GM23338 (cell line): ENCODE results near the gene SORBS1. TPM values are rescaled to one million over a fixed set of nuclear protein-coding genes. Genes with fewer than 3 reads are reported as not detected.
A peak's percentile ranks its signal among the peaks of the same experiment; 100 is the strongest.

ENCODE experiments used
- ATAC-seq: fragments of 200-7000 bp; cut with Tn5 transposase; 3 replicates; pipeline ENCODE4 v1.9.1; 2020
- DNase-seq: peaks from one replicate; pipeline ENCODE4 v3.0.0-alpha.2; 2015; ENCODE audit warnings: low spot score
- H2AFZ ChIP-seq: fragments of 200-600 bp; sonication (generic); 2 replicates; pipeline ENCODE4 v1.8.0; 2016; ENCODE audit warnings: antibody characterized with exemption, mild to moderate bottlenecking, moderate library complexity
- H3F3A ChIP-seq: fragments of 200-600 bp; sonication (generic); replicated peaks from 2 replicates; pipeline ENCODE4 v1.8.0; 2017; ENCODE audit warnings: antibody characterized with exemption, mixed run types, low read depth
- H3K27ac ChIP-seq: fragments of 200-600 bp; sonication (generic); 2 replicates; pipeline ENCODE4 v1.6.1; 2016; ENCODE audit warnings: low read depth
- H3K27me3 ChIP-seq: fragments of 200-600 bp; sonication (generic); 2 replicates; pipeline ENCODE4 v1.8.0; 2016; ENCODE audit warnings: mild to moderate bottlenecking, mixed run types, moderate library complexity; ENCODE audit not compliant: insufficient read depth
- H3K36me3 ChIP-seq: fragments of 200-600 bp; sonication (generic); 2 replicates; pipeline ENCODE4 v1.8.0; 2016; ENCODE audit warnings: mild to moderate bottlenecking; ENCODE audit not compliant: insufficient read depth
- H3K4me1 ChIP-seq: fragments of 200-600 bp; sonication (generic); 2 replicates; pipeline ENCODE4 v1.8.0; 2016; ENCODE audit warnings: mild to moderate bottlenecking, moderate library complexity; ENCODE audit not compliant: insufficient read depth
- H3K4me2 ChIP-seq: fragments of 200-600 bp; sonication (generic); 2 replicates; pipeline ENCODE4 v1.7.1; 2017; ENCODE audit warnings: mixed run types
- H3K4me3 ChIP-seq: fragments of 200-600 bp; sonication (generic); 2 replicates; pipeline ENCODE4 v1.6.1; 2016; ENCODE audit warnings: mixed run types
- H3K79me2 ChIP-seq: fragments of 200-600 bp; sonication (generic); replicated peaks from 2 replicates; pipeline ENCODE4 v1.8.0; 2017; ENCODE audit warnings: mild to moderate bottlenecking; ENCODE audit not compliant: insufficient read depth
- H3K9me2 ChIP-seq: fragments of 200-600 bp; sonication (generic); 2 replicates; pipeline ENCODE4 v1.8.0; 2017; ENCODE audit not compliant: insufficient read depth
- H4K20me1 ChIP-seq: fragments of 200-600 bp; sonication (generic); replicated peaks from 2 replicates; pipeline ENCODE4 v1.8.0; 2017; ENCODE audit warnings: mild to moderate bottlenecking; ENCODE audit not compliant: insufficient read depth
- H3K27ac Mint-ChIP-seq: 2 replicates; pipeline ENCODE4 v1.8.0; 2020; ENCODE audit warnings: inconsistent platforms, mild to moderate bottlenecking, moderate library complexity, mixed read lengths
- H3K27me3 Mint-ChIP-seq: 3 replicates; pipeline ENCODE4 v1.8.0; 2022; ENCODE audit warnings: low read depth, mild to moderate bottlenecking, moderate library complexity, mixed read lengths, inconsistent platforms; ENCODE audit not compliant: insufficient read depth, poor library complexity
- H3K36me3 Mint-ChIP-seq: 3 replicates; pipeline ENCODE4 v1.8.0; 2021; ENCODE audit warnings: low read depth, mild to moderate bottlenecking, inconsistent platforms, moderate library complexity, mixed read lengths
- H3K4me1 Mint-ChIP-seq: 3 replicates; pipeline ENCODE4 v1.8.0; 2020; ENCODE audit warnings: mild to moderate bottlenecking, inconsistent platforms, mixed read lengths
- H3K4me3 Mint-ChIP-seq: 3 replicates; pipeline ENCODE4 v1.8.0; 2021; ENCODE audit warnings: moderate library complexity, mild to moderate bottlenecking, inconsistent platforms, mixed read lengths
- H3K9me3 Mint-ChIP-seq: 3 replicates; pipeline ENCODE4 v1.8.0; 2020; ENCODE audit warnings: moderate library complexity, mild to moderate bottlenecking, inconsistent platforms, mixed read lengths
- CTCF ChIP-seq, 2 experiments: fragments of 200-600 bp in 1 of 2; sonication (generic) in 1 of 2; conservative IDR thresholded peaks; 2 replicates each; pipeline versions ENCODE4 v1.5.1 to v1.6.1; 2016 to 2017; ENCODE audit warnings: antibody characterized with exemption in 2 of 2, low read depth in 2 of 2, mild to moderate bottlenecking in 2 of 2, moderate library complexity in 1 of 2
- ETS1 ChIP-seq: IDR thresholded peaks from 2 replicates; pipeline ENCODE4 v1.6.1; 2016; ENCODE audit warnings: antibody characterized with exemption
- EZH2 ChIP-seq: fragments of 200-600 bp; sonication (generic); IDR thresholded peaks from one replicate; pipeline ENCODE4 v1.8.0; 2017; ENCODE audit warnings: antibody characterized with exemption, mild to moderate bottlenecking, low read depth; ENCODE audit not compliant: unreplicated experiment
- EZH2phosphoT487 ChIP-seq: fragments of 200-600 bp; sonication (generic); IDR thresholded peaks from one replicate; pipeline ENCODE4 v1.8.1; 2018; ENCODE audit warnings: antibody characterized with exemption; ENCODE audit not compliant: unreplicated experiment
- JUNB ChIP-seq: IDR thresholded peaks from one replicate; pipeline ENCODE4 v1.6.1; 2016; ENCODE audit warnings: antibody characterized with exemption; ENCODE audit not compliant: unreplicated experiment
- NANOG ChIP-seq: IDR thresholded peaks from 2 replicates; pipeline ENCODE4 v1.6.1; 2016; ENCODE audit warnings: antibody characterized with exemption, borderline replicate concordance
- POLR2AphosphoS5 ChIP-seq: IDR thresholded peaks from 2 replicates; pipeline ENCODE4 v1.6.1; 2016; ENCODE audit warnings: antibody characterized with exemption, low read depth
- REST ChIP-seq: IDR thresholded peaks from one replicate; pipeline ENCODE4 v1.6.1; 2018; ENCODE audit warnings: antibody characterized with exemption; ENCODE audit not compliant: unreplicated experiment
- ZNF114 ChIP-seq: fragments of 250-450 bp; sonication (Bioruptor Pico); IDR thresholded peaks from 2 replicates; pipeline ENCODE4 v1.5.0; 2020; ENCODE audit warnings: mild to moderate bottlenecking, moderate library complexity
- ZNF331 ChIP-seq: fragments of 250-450 bp; sonication (Bioruptor Pico); IDR thresholded peaks from 2 replicates; pipeline ENCODE4 v1.5.0; 2020; ENCODE audit warnings: low read depth, mild to moderate bottlenecking, moderate library complexity
- polyA plus RNA-seq: library from polyadenylated mRNA; unstranded; fragments of >200 nt; fragmentation: Nextera tagmentation; extraction: Ambion mirVana; gene quantifications from 2 replicates; pipeline ENCODE4 v1.2.1, GENCODE V29; 2016
- total RNA-seq: library from RNA; depleted of rRNA; stranded (reverse); fragments of >200 nt; shearing (Covaris generic); gene quantifications from 2 replicates; pipeline ENCODE4 v1.2.3, GENCODE V29; 2014

SORBS1 gene
- total and polyA plus RNA-seq, 2 experiments from 2014 or later: 47.7 to 51.5 TPM

GRCh38 chr10:95478185-95478584, 83.0 kb downstream of the SORBS1 start (continued):
- TF ChIP-seq REST (no peak), ETS1 (no peak), NANOG (no peak), POLR2AphosphoS5 (no peak), JUNB (no peak)

GRCh38 chr10:95477175-95477520, 84.0 kb downstream of the SORBS1 start:
- no peak for TF ChIP-seq JUNB
- TF ChIP-seq ETS1: no peak
- no peak for TF ChIP-seq EZH2phosphoT487
- DNase-seq (no peak), ATAC-seq (peak; percentile 40)
- no peaks in the 10 kb centered on the region for H3K36me3 Mint-ChIP-seq
- no peaks in the 10 kb centered on the region for H3K9me3 Mint-ChIP-seq
- H3K4me3 ChIP-seq: no peak overlapping the region
- peaks cover 71% of the 10 kb centered on the region for H3K4me1 Mint-ChIP-seq
- no peaks in the 10 kb centered on the region for H4K20me1 ChIP-seq
- peak overlapping the region; percentile 30 for H3K4me2 ChIP-seq
- peak overlapping the region; percentile 37; the same call in 2 of the 3 replicates for H3K4me3 Mint-ChIP-seq
- H3K27me3 Mint-ChIP-seq: peaks cover 4% of the 10 kb centered on the region
- H3K4me1 ChIP-seq: peaks cover 60% of the 10 kb centered on the region
- peak overlapping the region; percentile 75 for H3K27ac Mint-ChIP-seq
- no peaks in the 10 kb centered on the region for H3K27me3 ChIP-seq
- H3K27ac ChIP-seq: peak overlapping the region; percentile 70
- H3K36me3 ChIP-seq: no peaks in the 10 kb centered on the region
- H3K79me2 ChIP-seq: peaks cover 25% of the 10 kb centered on the region
- no peaks in the 10 kb centered on the region; the same call in 1 of the 2 replicates for H3F3A ChIP-seq
- H2AFZ ChIP-seq: no peak overlapping the region
- H3K9me2 ChIP-seq: no peaks in the 10 kb centered on the region

GRCh38 chr10:95476469-95477174, 84.5 kb downstream of the SORBS1 start:
- Histone ChIP-seq H3K27ac (peak overlapping the region; percentile 70), H3K27me3 (no peaks in the 10 kb centered on the region), H3K9me2 (no peaks in the 10 kb centered on the region), H3K36me3 (no peaks in the 10 kb centered on the region), H4K20me1 (no peaks in the 10 kb centered on the region), H3K4me2 (peak overlapping the region; percentile 30), H3F3A (no peaks in the 10 kb centered on the region; the same call in 1 of the 2 replicates), H3K4me3 (no peak overlapping the region), H2AFZ (no peak overlapping the region), H3K79me2 (peaks cover 20% of the 10 kb centered on the region), H3K4me1 (peaks cover 54% of the 10 kb centered on the region)
- peak overlapping the region; percentile 75 for H3K27ac Mint-ChIP-seq
- peaks cover 4% of the 10 kb centered on the region for H3K27me3 Mint-ChIP-seq
- no peaks in the 10 kb centered on the region for H3K9me3 Mint-ChIP-seq
- peak; percentile 68 for DNase-seq
- H3K36me3 Mint-ChIP-seq: no peaks in the 10 kb centered on the region
- ATAC-seq: peak; percentile 30
- H3K4me3 Mint-ChIP-seq: peak overlapping the region; percentile 37
- peaks cover 70% of the 10 kb centered on the region for H3K4me1 Mint-ChIP-seq
- TF ChIP-seq ZNF331 (CRISPR knock-in tag) (no peak), JUNB (no peak), ETS1 (no peak), EZH2phosphoT487 (no peak), CTCF (conservative IDR thresholded peaks at IDR 0.05; ENCODE audit: low read depth in 2 of 2) (no peak), POLR2AphosphoS5 (no peak), ZNF114 (no peak), EZH2 (no peak), NANOG (no peak)
